Measurements from ENCODE around the gene NCAM1.
A peak's percentile ranks its signal among the peaks of the same experiment; 100 is the strongest.

NCAM1 gene

GRCh38 chr11:113260541-113260940, 299.3 kb downstream of the NCAM1 start:
- no peak for DNase-seq

GRCh38 chr11:113261709-113262475, 300.7 kb downstream of the NCAM1 start:
- DNase-seq = no peak

GRCh38 chr11:113262594-113262993, 301.4 kb downstream of the NCAM1 start:
- no peak for DNase-seq

GRCh38 chr11:113263458-113264259, 302.4 kb downstream of the NCAM1 start:
- DNase-seq = no peak

- DNase-seq = no peak
These were observed 304.1 kb downstream of the NCAM1 start for GRCh38 chr11:113265362-113265761.

- no peak for DNase-seq
These were observed 306.3 kb downstream of the NCAM1 start for GRCh38 chr11:113267493-113267892.

GRCh38 chr11:113269096-113269495, 307.9 kb downstream of the NCAM1 start:
- no peak for DNase-seq

- DNase-seq = no peak
These were observed 308.4 kb downstream of the NCAM1 start for GRCh38 chr11:113269636-113270035.

GRCh38 chr11:113270080-113270479, 308.9 kb downstream of the NCAM1 start:
- no peak for DNase-seq

GRCh38 chr11:113271551-113272245, 310.5 kb downstream of the NCAM1 start:
- no peak for DNase-seq

GRCh38 chr11:113272281-113272680, 311.1 kb downstream of the NCAM1 start:
- no peak for DNase-seq

GRCh38 chr11:113272927-113273615, 311.9 kb downstream of the NCAM1 start:
- DNase-seq = no peak

GRCh38 chr11:113273720-113274119, 312.5 kb downstream of the NCAM1 start:
- DNase-seq = no peak

GRCh38 chr11:113274713-113275582, 313.7 kb downstream of the NCAM1 start:
- no peak for DNase-seq

- DNase-seq = no peak
These were observed 314.4 kb downstream of the NCAM1 start for GRCh38 chr11:113275602-113276001.

GRCh38 chr11:113276466-113276865, 315.2 kb downstream of the NCAM1 start:
- no peak for DNase-seq

GRCh38 chr11:113277907-113278306, 316.7 kb downstream of the NCAM1 start:
- no peak for DNase-seq

- DNase-seq = peak; percentile 41 to 69 (median 66)
These were observed 317.3 kb downstream of the NCAM1 start for GRCh38 chr11:113278481-113278880.

- no peak for DNase-seq
These were observed 317.7 kb downstream of the NCAM1 start for GRCh38 chr11:113278925-113279324.

GRCh38 chr11:113279591-113279990, 318.4 kb downstream of the NCAM1 start:
- no peak for DNase-seq

- DNase-seq = no peak
These were observed 320.0 kb downstream of the NCAM1 start for GRCh38 chr11:113281052-113281725.

Data from suppressor macrophage treated with lipopolysaccharide for 1 hour (primary cell).